Measurements from ENCODE around the gene NKAIN2.
A peak's percentile ranks its signal among the peaks of the same experiment; 100 is the strongest.

Gene NKAIN2

DNA sequence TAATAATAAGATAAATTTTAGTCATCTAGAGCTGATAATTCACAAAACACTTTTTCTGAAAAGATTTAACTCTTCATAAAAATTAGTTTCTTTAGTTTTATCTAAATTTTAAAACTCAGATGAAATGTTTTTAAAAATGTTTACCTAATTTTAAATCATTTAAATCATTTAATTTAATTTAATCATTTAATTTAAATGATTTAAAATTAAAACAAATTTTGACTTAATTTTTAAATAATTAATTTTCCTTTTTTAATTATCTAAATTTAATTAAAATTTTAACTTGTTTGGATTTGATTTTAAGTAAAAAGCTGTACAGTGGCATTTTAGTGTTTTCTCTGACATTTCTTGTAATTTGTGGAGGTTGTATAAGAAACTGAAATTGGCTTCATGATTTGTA is 1026.8 kb downstream of the NKAIN2 start:
- no peaks in the 10 kb centered on the region for H3K79me2 ChIP-seq (ENCODE audit: low read length)
- no peak overlapping the region for H3K4me3 ChIP-seq (ENCODE audit: low read length)
- H3K9ac ChIP-seq (ENCODE audit: low read length): no peak overlapping the region
- no peaks in the 10 kb centered on the region for H3F3A ChIP-seq (ENCODE audit: insufficient read depth, low read length)
- no peak overlapping the region for H3K27ac ChIP-seq (ENCODE audit: low read length)
- TF ChIP-seq EZH2 (optimal IDR thresholded peaks at IDR 0.05; ENCODE audit: low read depth, low read length): no peak
- no peak for TF ChIP-seq CTCF (IDR thresholded peaks at IDR 0.05; ENCODE audit: low read length)
- no peak for TF ChIP-seq EZH2phosphoT487 (IDR thresholded peaks at IDR 0.05; ENCODE audit: low read length)
- H3K4me2 ChIP-seq (ENCODE audit: low read depth, low read length): no peak overlapping the region
- no peak overlapping the region for H2AFZ ChIP-seq (ENCODE audit: low read length)
- no peaks in the 10 kb centered on the region for H3K27me3 ChIP-seq (replicated peaks; ENCODE audit: insufficient read depth, low read length)
- H4K20me1 ChIP-seq (ENCODE audit: insufficient read depth, low read length): no peaks in the 10 kb centered on the region
- no peaks in the 10 kb centered on the region for H3K36me3 ChIP-seq (replicated peaks; ENCODE audit: insufficient read depth, low read length)
- no peaks in the 10 kb centered on the region for H3K4me1 ChIP-seq (ENCODE audit: low read length)
- no peaks in the 10 kb centered on the region for H3K9me2 ChIP-seq (replicated peaks; ENCODE audit: insufficient read depth, low read length)
- no peaks in the 10 kb centered on the region for H3K9me3 ChIP-seq (replicated peaks; ENCODE audit: insufficient read depth, low read length)
- DNase-seq: no peak

- TF ChIP-seq EZH2phosphoT487 (IDR thresholded peaks at IDR 0.05; ENCODE audit: low read length) (no peak), EZH2 (optimal IDR thresholded peaks at IDR 0.05; ENCODE audit: low read depth, low read length) (no peak), CTCF (IDR thresholded peaks at IDR 0.05; ENCODE audit: low read length) (peak; percentile 31)
- no peak overlapping the region for H3K4me2 ChIP-seq (ENCODE audit: low read depth, low read length)
- no peak overlapping the region for H3K9ac ChIP-seq (ENCODE audit: low read length)
- no peaks in the 10 kb centered on the region for H3K36me3 ChIP-seq (replicated peaks; ENCODE audit: insufficient read depth, low read length)
- H2AFZ ChIP-seq (ENCODE audit: low read length): no peak overlapping the region
- no peaks in the 10 kb centered on the region for H3K79me2 ChIP-seq (ENCODE audit: low read length)
- H3K27ac ChIP-seq (ENCODE audit: low read length): no peak overlapping the region
- H3K4me3 ChIP-seq (ENCODE audit: low read length): no peak overlapping the region
- H4K20me1 ChIP-seq (ENCODE audit: insufficient read depth, low read length): no peaks in the 10 kb centered on the region
- H3K9me2 ChIP-seq (replicated peaks; ENCODE audit: insufficient read depth, low read length): no peaks in the 10 kb centered on the region
- H3K9me3 ChIP-seq (replicated peaks; ENCODE audit: insufficient read depth, low read length): no peaks in the 10 kb centered on the region
- H3K4me1 ChIP-seq (ENCODE audit: low read length): no peaks in the 10 kb centered on the region
- DNase-seq: peak; percentile 22
- no peaks in the 10 kb centered on the region for H3F3A ChIP-seq (ENCODE audit: insufficient read depth, low read length)
- no peaks in the 10 kb centered on the region for H3K27me3 ChIP-seq (replicated peaks; ENCODE audit: insufficient read depth, low read length)
Observed at GRCh38 chr6:124854338-124854922, 1050.8 kb downstream of the NKAIN2 start.

GRCh38 chr6:124857746-124858145 is 1054.1 kb downstream of the NKAIN2 start:
- Histone ChIP-seq H3F3A (ENCODE audit: insufficient read depth, low read length) (no peaks in the 10 kb centered on the region), H2AFZ (ENCODE audit: low read length) (no peak overlapping the region), H3K4me2 (ENCODE audit: low read depth, low read length) (no peak overlapping the region), H3K4me1 (ENCODE audit: low read length) (no peaks in the 10 kb centered on the region), H3K9me2 (replicated peaks; ENCODE audit: insufficient read depth, low read length) (no peaks in the 10 kb centered on the region), H3K9ac (ENCODE audit: low read length) (no peak overlapping the region), H3K79me2 (ENCODE audit: low read length) (no peaks in the 10 kb centered on the region), H3K9me3 (replicated peaks; ENCODE audit: insufficient read depth, low read length) (no peaks in the 10 kb centered on the region), H3K27ac (ENCODE audit: low read length) (no peak overlapping the region), H3K27me3 (replicated peaks; ENCODE audit: insufficient read depth, low read length) (no peaks in the 10 kb centered on the region), H3K4me3 (ENCODE audit: low read length) (no peak overlapping the region), H3K36me3 (replicated peaks; ENCODE audit: insufficient read depth, low read length) (no peaks in the 10 kb centered on the region), H4K20me1 (ENCODE audit: insufficient read depth, low read length) (no peaks in the 10 kb centered on the region)
- DNase-seq: no peak
- TF ChIP-seq EZH2phosphoT487 (IDR thresholded peaks at IDR 0.05; ENCODE audit: low read length): no peak
- no peak for TF ChIP-seq EZH2 (optimal IDR thresholded peaks at IDR 0.05; ENCODE audit: low read depth, low read length)
- TF ChIP-seq CTCF (IDR thresholded peaks at IDR 0.05; ENCODE audit: low read length): no peak
